KMS-11 (cell line): ENCODE measurements around the gene ANKS6.

Experiments
- H2AFZ ChIP-seq: fragments of 200-600 bp; sonication (generic); 2 replicates; pipeline ENCODE4 v1.6.1; 2016; ENCODE audit warnings: antibody characterized with exemption, mixed run types, low read depth
- H3K27ac ChIP-seq: fragments of 200-600 bp; sonication (generic); 2 replicates; pipeline ENCODE4 v1.6.1; 2016; ENCODE audit warnings: mild to moderate bottlenecking, mixed run types
- H3K27me3 ChIP-seq: fragments of 200-600 bp; sonication (generic); 2 replicates; pipeline ENCODE4 v1.6.1; 2017; ENCODE audit warnings: mild to moderate bottlenecking, low read depth, mixed run types, moderate library complexity; ENCODE audit not compliant: insufficient read depth
- H3K36me3 ChIP-seq: fragments of 200-600 bp; sonication (generic); 2 replicates; pipeline ENCODE4 v1.6.1; 2017; ENCODE audit warnings: mild to moderate bottlenecking, mixed run types; ENCODE audit not compliant: insufficient read depth
- H3K4me1 ChIP-seq: fragments of 200-600 bp; sonication (generic); 2 replicates; pipeline ENCODE4 v1.6.1; 2016; ENCODE audit warnings: mild to moderate bottlenecking, low read depth, mixed run types; ENCODE audit not compliant: poor library complexity, severe bottlenecking
- H3K4me2 ChIP-seq: fragments of 200-600 bp; sonication (generic); 2 replicates; pipeline ENCODE4 v1.7.0; 2016; ENCODE audit warnings: mild to moderate bottlenecking, mixed run types
- H3K4me3 ChIP-seq: fragments of 200-600 bp; sonication (generic); IDR thresholded peaks from 2 replicates; pipeline ENCODE4 v1.6.1; 2017; ENCODE audit warnings: low read depth, low read length, mixed read lengths; ENCODE audit not compliant: insufficient read depth
- H3K79me2 ChIP-seq: fragments of 200-600 bp; sonication (generic); 2 replicates; pipeline ENCODE4 v1.6.1; 2016; ENCODE audit warnings: low read depth, mixed run types; ENCODE audit not compliant: insufficient read depth
- H3K9ac ChIP-seq: fragments of 200-600 bp; sonication (generic); 2 replicates; pipeline ENCODE4 v1.6.1; 2016; ENCODE audit warnings: mild to moderate bottlenecking, mixed run types
- H4K20me1 ChIP-seq: fragments of 200-600 bp; sonication (generic); 2 replicates; pipeline ENCODE4 v1.6.1; 2016; ENCODE audit warnings: mild to moderate bottlenecking, mixed run types; ENCODE audit not compliant: insufficient read depth
- TF ChIP-seq, protein P1 (sequence below): fragments of 200-600 bp; sonication (generic); conservative IDR thresholded peaks from 2 replicates; pipeline ENCODE4 v1.6.1; 2017; ENCODE audit warnings: low read depth, mild to moderate bottlenecking, antibody characterized with exemption, low read length, moderate library complexity, mixed read lengths

ANKS6 gene

DNA sequence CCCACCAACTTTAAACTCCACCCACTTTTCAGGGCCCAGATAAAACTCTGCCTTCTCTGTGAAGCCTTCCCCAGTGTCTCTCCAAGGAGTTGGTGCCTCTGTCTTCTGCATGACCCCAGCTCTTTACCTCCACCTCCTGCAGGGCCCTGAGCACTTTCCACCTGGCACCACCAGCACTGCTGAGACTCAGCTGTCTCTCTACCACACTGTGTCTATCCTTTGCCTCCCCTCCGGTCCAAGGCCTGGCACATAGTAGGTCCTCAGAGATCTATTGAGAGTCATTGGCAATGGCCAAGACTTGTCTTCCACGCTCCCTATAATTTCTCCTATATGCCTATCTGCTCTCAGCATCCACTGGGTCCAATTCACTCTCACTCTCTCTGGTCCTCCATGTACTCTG lies 74.7 kb downstream of the ANKS6 start:
- H3K27me3 ChIP-seq, result no peaks in the 10 kb centered on the region

GRCh38 chr9:98720402-98720801 lies 76.0 kb downstream of the ANKS6 start:
- Histone ChIP-seq H3K4me1 (peaks cover 11% of the 10 kb centered on the region), H2AFZ (no peak overlapping the region), H3K27ac (no peak overlapping the region), H3K27me3 (no peaks in the 10 kb centered on the region), H3K36me3 (no peaks in the 10 kb centered on the region), H4K20me1 (no peaks in the 10 kb centered on the region), H3K9ac (no peak overlapping the region), H3K79me2 (no peaks in the 10 kb centered on the region), H3K4me3 (no peak overlapping the region), H3K4me2 (no peak overlapping the region)
- TF ChIP-seq, protein P1, sequence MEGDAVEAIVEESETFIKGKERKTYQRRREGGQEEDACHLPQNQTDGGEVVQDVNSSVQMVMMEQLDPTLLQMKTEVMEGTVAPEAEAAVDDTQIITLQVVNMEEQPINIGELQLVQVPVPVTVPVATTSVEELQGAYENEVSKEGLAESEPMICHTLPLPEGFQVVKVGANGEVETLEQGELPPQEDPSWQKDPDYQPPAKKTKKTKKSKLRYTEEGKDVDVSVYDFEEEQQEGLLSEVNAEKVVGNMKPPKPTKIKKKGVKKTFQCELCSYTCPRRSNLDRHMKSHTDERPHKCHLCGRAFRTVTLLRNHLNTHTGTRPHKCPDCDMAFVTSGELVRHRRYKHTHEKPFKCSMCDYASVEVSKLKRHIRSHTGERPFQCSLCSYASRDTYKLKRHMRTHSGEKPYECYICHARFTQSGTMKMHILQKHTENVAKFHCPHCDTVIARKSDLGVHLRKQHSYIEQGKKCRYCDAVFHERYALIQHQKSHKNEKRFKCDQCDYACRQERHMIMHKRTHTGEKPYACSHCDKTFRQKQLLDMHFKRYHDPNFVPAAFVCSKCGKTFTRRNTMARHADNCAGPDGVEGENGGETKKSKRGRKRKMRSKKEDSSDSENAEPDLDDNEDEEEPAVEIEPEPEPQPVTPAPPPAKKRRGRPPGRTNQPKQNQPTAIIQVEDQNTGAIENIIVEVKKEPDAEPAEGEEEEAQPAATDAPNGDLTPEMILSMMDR, result no peak

More for the DNA sequence above, 74.7 kb downstream of the ANKS6 start:
- Histone ChIP-seq H3K36me3 (no peaks in the 10 kb centered on the region), H3K79me2 (no peaks in the 10 kb centered on the region), H3K27ac (no peak overlapping the region), H3K4me2 (no peak overlapping the region), H2AFZ (no peak overlapping the region), H3K9ac (no peak overlapping the region), H4K20me1 (no peaks in the 10 kb centered on the region), H3K4me3 (no peak overlapping the region), H3K4me1 (no peaks in the 10 kb centered on the region)
- TF ChIP-seq, protein P1, result no peak

DNA sequence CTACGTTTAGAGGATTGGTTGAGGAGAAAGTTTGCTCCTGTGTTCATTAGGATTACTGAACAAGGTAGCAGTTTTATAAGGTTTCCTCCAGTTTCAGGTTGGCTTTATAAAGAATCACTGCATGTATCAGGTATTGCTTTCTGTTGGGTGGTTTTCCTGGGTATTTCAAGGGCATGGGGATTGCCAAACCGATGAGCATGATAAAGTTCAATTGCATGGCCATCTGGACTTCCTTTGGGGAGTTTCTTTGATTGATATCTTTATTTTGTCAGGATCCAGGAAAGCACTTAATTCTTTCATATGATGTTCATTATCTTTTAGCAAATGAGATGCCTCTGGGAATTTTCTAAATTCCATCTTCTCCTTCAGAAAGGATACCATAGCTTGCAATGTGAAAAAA lies 77.3 kb downstream of the ANKS6 start:
- no peak overlapping the region for H3K4me3 ChIP-seq
- no peaks in the 10 kb centered on the region for H3K27me3 ChIP-seq
- no peaks in the 10 kb centered on the region for H3K36me3 ChIP-seq
- TF ChIP-seq, protein P1, result no peak
- H2AFZ ChIP-seq, result no peak overlapping the region
- H4K20me1 ChIP-seq, result no peaks in the 10 kb centered on the region
- peaks cover 25% of the 10 kb centered on the region for H3K4me1 ChIP-seq
- no peaks in the 10 kb centered on the region for H3K79me2 ChIP-seq
- H3K4me2 ChIP-seq, result no peak overlapping the region
- H3K27ac ChIP-seq, result no peak overlapping the region
- H3K9ac ChIP-seq, result no peak overlapping the region

DNA sequence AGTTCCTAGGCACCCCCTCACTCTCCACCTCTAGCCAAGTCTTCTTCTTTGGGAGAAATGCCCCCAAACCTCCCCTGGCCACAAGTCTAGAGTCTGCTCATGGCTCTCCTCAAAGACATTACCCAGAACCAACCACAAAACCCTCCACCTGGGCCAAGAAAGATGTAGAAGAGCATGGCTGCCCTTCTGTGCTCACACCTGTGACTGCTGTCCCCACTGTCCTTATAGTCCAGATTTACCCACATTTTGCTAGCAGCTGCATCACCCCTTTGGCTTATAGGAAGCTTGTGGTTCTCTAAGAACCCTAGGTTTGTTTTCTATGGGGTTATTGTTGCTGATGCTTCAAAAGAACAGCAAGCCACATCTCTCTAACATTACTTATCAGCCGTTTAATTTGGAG lies 81.5 kb downstream of the ANKS6 start:
- Histone ChIP-seq H3K4me2 (peak overlapping the region; percentile 41), H3K27ac (peak overlapping the region; percentile 21; the same call in 1 of the 2 replicates), H3K27me3 (no peaks in the 10 kb centered on the region), H3K4me1 (peaks cover 41% of the 10 kb centered on the region), H3K36me3 (no peaks in the 10 kb centered on the region), H3K79me2 (no peaks in the 10 kb centered on the region), H3K4me3 (no peak overlapping the region), H4K20me1 (no peaks in the 10 kb centered on the region), H2AFZ (no peak overlapping the region), H3K9ac (no peak overlapping the region)
- TF ChIP-seq, protein P1, result no peak
